Measurements from ENCODE around the gene AGBL1. TPM values are rescaled to one million over a fixed set of nuclear protein-coding genes. Genes with fewer than 3 reads are reported as not detected.
"Not testable (repeated sequence)": the region's sequence is repeated elsewhere in the genome, so short reads cannot be mapped to it uniquely, and the experiment has no call there.

Gene AGBL1
- total and polyA plus RNA-seq, 2 experiments from 2014 or later: not detected

DNA sequence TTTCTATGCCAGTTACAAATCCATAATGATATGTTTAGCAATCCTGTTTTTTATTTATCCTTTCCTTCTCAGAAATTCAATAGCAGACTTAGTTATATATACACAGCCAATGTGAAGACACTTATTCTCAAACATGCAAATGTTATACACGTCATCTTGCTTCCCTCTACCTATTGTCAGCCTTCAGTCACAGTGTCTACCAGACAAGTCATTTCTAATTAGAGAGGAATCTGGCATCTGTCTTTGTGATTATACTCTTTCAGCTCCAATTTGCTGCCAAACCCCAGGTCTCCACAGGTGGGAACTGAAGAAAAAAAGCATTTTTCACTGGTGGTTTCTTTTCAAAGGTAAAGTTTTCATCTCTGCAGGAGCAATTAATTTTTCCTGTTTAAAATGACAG is 793.1 kb downstream of the AGBL1 start:
- no peak overlapping the region for H2AFZ ChIP-seq
- H3K9me3 ChIP-seq (ENCODE audit: low read depth): no peaks in the 10 kb centered on the region
- H3K9ac ChIP-seq: no peak overlapping the region
- H3K36me3 ChIP-seq (ENCODE audit: low read depth): no peaks in the 10 kb centered on the region
- in situ Hi-C loops (cut with MboI): no loop called here
- WGBS, 2 experiments (ENCODE audit: low coverage in 1 of 2, low lambda C conversion rate in 2 of 2, missing lambda C conversion rate in 2 of 2): 6 to 10% methylated on average over 1 of the region's 1 CpG
- H3K27me3 ChIP-seq (replicated peaks; ENCODE audit: insufficient read depth): no peaks in the 10 kb centered on the region
- H3K4me1 ChIP-seq (ENCODE audit: insufficient read depth): no peaks in the 10 kb centered on the region
- no peaks in the 10 kb centered on the region for H3F3A ChIP-seq (ENCODE audit: insufficient read depth)
- no peaks in the 10 kb centered on the region for H3K9me2 ChIP-seq (ENCODE audit: insufficient read depth)
- no peaks in the 10 kb centered on the region for H4K20me1 ChIP-seq (ENCODE audit: insufficient read depth)
- H3K27ac ChIP-seq: no peak overlapping the region
- H3K79me2 ChIP-seq (ENCODE audit: insufficient read depth): no peaks in the 10 kb centered on the region
- no peak overlapping the region for H3K4me2 ChIP-seq (ENCODE audit: unreplicated experiment)
- no peak overlapping the region for H3K4me3 ChIP-seq
- no peak for DNase-seq
- no peak for TF ChIP-seq EZH2phosphoT487 (IDR thresholded peaks at IDR 0.05; ENCODE audit: insufficient read depth, low read depth)
- no peak for TF ChIP-seq EZH2 (IDR thresholded peaks at IDR 0.05; ENCODE audit: insufficient read depth, poor library complexity, severe bottlenecking)

DNA sequence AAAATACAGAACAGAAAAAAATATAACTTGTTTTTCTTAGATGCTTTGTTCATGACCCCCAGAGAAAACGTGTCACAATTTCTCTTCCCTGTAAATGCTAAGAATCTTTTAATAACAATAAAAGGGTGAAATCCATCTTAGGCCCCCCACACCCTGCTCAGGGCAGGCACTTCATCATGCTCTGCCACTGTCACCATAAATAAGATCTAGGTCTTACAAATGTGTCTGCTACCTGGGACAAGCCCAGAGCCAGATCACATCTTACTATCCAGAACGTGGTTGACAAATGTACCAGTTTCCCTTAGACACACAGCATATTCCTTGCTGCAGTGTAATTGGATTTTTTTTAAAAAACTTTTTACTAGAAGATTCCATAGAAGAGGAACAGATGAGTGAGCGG is 795.4 kb downstream of the AGBL1 start:
- Histone ChIP-seq H3K4me3 (no peak overlapping the region), H3K4me2 (ENCODE audit: unreplicated experiment) (no peak overlapping the region), H3K9ac (no peak overlapping the region), H3F3A (ENCODE audit: insufficient read depth) (no peaks in the 10 kb centered on the region), H3K9me3 (ENCODE audit: low read depth) (no peaks in the 10 kb centered on the region), H3K9me2 (ENCODE audit: insufficient read depth) (no peaks in the 10 kb centered on the region), H2AFZ (no peak overlapping the region), H3K27ac (no peak overlapping the region), H3K79me2 (ENCODE audit: insufficient read depth) (no peaks in the 10 kb centered on the region), H3K27me3 (replicated peaks; ENCODE audit: insufficient read depth) (no peaks in the 10 kb centered on the region), H3K36me3 (ENCODE audit: low read depth) (no peaks in the 10 kb centered on the region), H4K20me1 (ENCODE audit: insufficient read depth) (no peaks in the 10 kb centered on the region), H3K4me1 (ENCODE audit: insufficient read depth) (no peaks in the 10 kb centered on the region)
- WGBS, 2 experiments (ENCODE audit: low coverage in 1 of 2, low lambda C conversion rate in 2 of 2, missing lambda C conversion rate in 2 of 2): 14 to 15% methylated on average over 3 of the region's 3 CpGs
- TF ChIP-seq EZH2phosphoT487 (IDR thresholded peaks at IDR 0.05; ENCODE audit: insufficient read depth, low read depth) (no peak), EZH2 (IDR thresholded peaks at IDR 0.05; ENCODE audit: insufficient read depth, poor library complexity, severe bottlenecking) (no peak)
- no peak for DNase-seq
- in situ Hi-C loops (cut with MboI): no loop called here

DNA sequence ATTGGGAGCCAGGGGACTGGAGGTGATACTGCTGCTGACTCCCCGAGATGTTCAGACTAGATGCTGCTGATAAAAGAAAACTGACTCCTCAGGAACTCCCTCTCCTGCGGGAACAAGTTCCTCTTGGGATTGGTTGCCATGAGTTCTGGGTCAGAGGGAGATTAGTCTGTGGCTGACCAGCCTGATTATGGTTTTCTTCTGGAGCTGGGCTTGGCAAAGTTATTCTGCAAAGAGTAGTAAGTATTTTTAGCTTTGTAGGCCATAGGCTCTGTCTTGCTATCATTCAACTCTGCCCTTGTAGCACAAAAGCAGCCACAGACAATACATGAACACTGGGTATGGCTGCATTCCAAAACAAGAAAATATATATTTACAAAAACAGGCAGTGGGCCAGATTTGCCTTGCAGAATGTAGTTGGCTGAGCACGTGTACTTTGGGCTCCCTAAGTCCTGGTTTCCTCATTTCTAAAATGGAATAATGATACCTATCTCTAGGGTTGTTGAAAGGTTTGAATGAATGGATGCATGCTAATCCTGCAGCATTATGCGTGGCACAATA is 796.8 kb downstream of the AGBL1 start:
- Histone ChIP-seq H3K4me1 (ENCODE audit: insufficient read depth) (no peaks in the 10 kb centered on the region), H4K20me1 (ENCODE audit: insufficient read depth) (no peaks in the 10 kb centered on the region), H2AFZ (no peak overlapping the region), H3K4me2 (ENCODE audit: unreplicated experiment) (no peak overlapping the region), H3K9ac (no peak overlapping the region), H3K27me3 (replicated peaks; ENCODE audit: insufficient read depth) (no peaks in the 10 kb centered on the region), H3K27ac (no peak overlapping the region), H3K9me3 (ENCODE audit: low read depth) (no peaks in the 10 kb centered on the region), H3K9me2 (ENCODE audit: insufficient read depth) (no peaks in the 10 kb centered on the region), H3K79me2 (ENCODE audit: insufficient read depth) (no peaks in the 10 kb centered on the region), H3K36me3 (ENCODE audit: low read depth) (no peaks in the 10 kb centered on the region), H3K4me3 (no peak overlapping the region), H3F3A (ENCODE audit: insufficient read depth) (no peaks in the 10 kb centered on the region)
- TF ChIP-seq EZH2 (IDR thresholded peaks at IDR 0.05; ENCODE audit: insufficient read depth, poor library complexity, severe bottlenecking) (no peak), EZH2phosphoT487 (IDR thresholded peaks at IDR 0.05; ENCODE audit: insufficient read depth, low read depth) (no peak)
- in situ Hi-C loops (cut with MboI): no loop called here
- WGBS, 2 experiments (ENCODE audit: low coverage in 1 of 2, low lambda C conversion rate in 2 of 2, missing lambda C conversion rate in 2 of 2): 7% methylated on average over 4 of the region's 4 CpGs
- no peak for DNase-seq

DNA sequence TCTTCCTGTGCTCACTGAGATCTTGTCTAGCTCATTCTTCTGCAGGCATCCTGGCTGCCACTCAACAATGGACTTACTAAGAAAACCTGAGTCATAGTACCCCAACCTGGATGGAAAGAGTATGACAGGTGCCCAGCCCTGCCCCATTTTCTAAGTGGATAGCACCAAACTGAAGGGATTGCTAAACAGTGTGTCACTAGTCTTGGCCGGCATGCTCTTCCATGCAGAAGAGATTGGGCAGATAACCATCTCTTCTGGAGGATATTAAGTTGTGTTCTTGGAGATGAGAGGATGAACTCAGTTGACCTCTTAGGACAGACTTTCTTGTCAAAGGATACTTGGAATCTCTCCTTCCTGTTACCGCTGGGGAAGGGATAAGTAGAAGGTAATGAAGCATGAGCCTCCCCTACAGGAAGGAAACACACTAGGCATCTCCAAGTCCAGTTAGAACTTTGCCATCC is 797.5 kb downstream of the AGBL1 start:
- H3K27me3 ChIP-seq (replicated peaks; ENCODE audit: insufficient read depth): no peaks in the 10 kb centered on the region
- H3K9me3 ChIP-seq (ENCODE audit: low read depth): no peaks in the 10 kb centered on the region
- WGBS, 2 experiments (ENCODE audit: low coverage in 1 of 2, low lambda C conversion rate in 2 of 2, missing lambda C conversion rate in 2 of 2): 2 to 6% methylated on average over 2 of the region's 2 CpGs
- no peaks in the 10 kb centered on the region for H3K79me2 ChIP-seq (ENCODE audit: insufficient read depth)
- H2AFZ ChIP-seq: no peak overlapping the region
- no peaks in the 10 kb centered on the region for H3K9me2 ChIP-seq (ENCODE audit: insufficient read depth)
- H3F3A ChIP-seq (ENCODE audit: insufficient read depth): no peaks in the 10 kb centered on the region
- H3K4me3 ChIP-seq: no peak overlapping the region
- no peaks in the 10 kb centered on the region for H3K36me3 ChIP-seq (ENCODE audit: low read depth)
- no peaks in the 10 kb centered on the region for H4K20me1 ChIP-seq (ENCODE audit: insufficient read depth)
- H3K9ac ChIP-seq: no peak overlapping the region
- no peak overlapping the region for H3K27ac ChIP-seq
- DNase-seq: no peak
- no peak overlapping the region for H3K4me2 ChIP-seq (ENCODE audit: unreplicated experiment)
- in situ Hi-C loops (cut with MboI): no loop called here
- TF ChIP-seq EZH2phosphoT487 (IDR thresholded peaks at IDR 0.05; ENCODE audit: insufficient read depth, low read depth) (no peak), EZH2 (IDR thresholded peaks at IDR 0.05; ENCODE audit: insufficient read depth, poor library complexity, severe bottlenecking) (no peak)
- no peaks in the 10 kb centered on the region for H3K4me1 ChIP-seq (ENCODE audit: insufficient read depth)

DNA sequence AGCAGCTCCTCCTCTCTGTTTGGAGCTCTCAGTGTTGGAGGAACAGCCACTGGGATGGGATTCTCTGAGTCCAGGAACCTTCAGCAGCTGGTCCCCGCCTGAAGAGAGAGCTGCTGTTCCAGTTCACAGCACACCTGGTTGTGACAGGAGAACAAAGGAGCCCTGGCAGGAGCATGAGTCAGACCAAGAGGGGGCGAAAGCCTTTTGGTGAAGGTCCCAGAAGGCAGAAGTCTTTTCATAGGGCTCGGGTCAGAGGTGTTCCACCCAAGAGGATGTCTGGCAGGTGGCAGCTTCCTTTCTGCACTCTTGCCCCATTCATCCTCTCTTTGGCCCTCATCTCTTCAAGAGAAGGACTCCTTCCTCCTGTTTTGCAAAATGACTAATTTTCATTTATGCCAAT is 799.2 kb downstream of the AGBL1 start:
- in situ Hi-C loops (cut with MboI); H3K27me3 ChIP-seq (replicated peaks; ENCODE audit: insufficient read depth); H3F3A ChIP-seq (ENCODE audit: insufficient read depth); H3K9me3 ChIP-seq (ENCODE audit: low read depth); H3K27ac ChIP-seq; H4K20me1 ChIP-seq (ENCODE audit: insufficient read depth); H3K4me2 ChIP-seq (ENCODE audit: unreplicated experiment); H3K36me3 ChIP-seq (ENCODE audit: low read depth); H3K4me1 ChIP-seq (ENCODE audit: insufficient read depth); H3K79me2 ChIP-seq (ENCODE audit: insufficient read depth); H3K9me2 ChIP-seq (ENCODE audit: insufficient read depth); H3K9ac ChIP-seq; H2AFZ ChIP-seq; DNase-seq; H3K4me3 ChIP-seq: not testable (repeated sequence)
- WGBS, 2 experiments (ENCODE audit: low coverage in 1 of 2, low lambda C conversion rate in 2 of 2, missing lambda C conversion rate in 2 of 2): 5 to 14% methylated on average over 3 of the region's 3 CpGs

Data from GM23248 (cell line).